HG02571 (cell line): ENCODE data around the gene SMOC2.
"Not testable (repeated sequence)": the region's sequence is repeated elsewhere in the genome, so short reads cannot be mapped to it uniquely, and the experiment has no call there.

Experiments used
- ATAC-seq: cut with Tn5 transposase; IDR thresholded peaks from one replicate; pipeline ENCODE4 v1.9.1; 2021; ENCODE audit warnings: mild to moderate bottlenecking, moderate library complexity; ENCODE audit not compliant: unreplicated experiment

The SMOC2 gene

GRCh38 chr6:168597471-168597875 lies 156.5 kb downstream of the SMOC2 start:
- no peak for ATAC-seq

DNA sequence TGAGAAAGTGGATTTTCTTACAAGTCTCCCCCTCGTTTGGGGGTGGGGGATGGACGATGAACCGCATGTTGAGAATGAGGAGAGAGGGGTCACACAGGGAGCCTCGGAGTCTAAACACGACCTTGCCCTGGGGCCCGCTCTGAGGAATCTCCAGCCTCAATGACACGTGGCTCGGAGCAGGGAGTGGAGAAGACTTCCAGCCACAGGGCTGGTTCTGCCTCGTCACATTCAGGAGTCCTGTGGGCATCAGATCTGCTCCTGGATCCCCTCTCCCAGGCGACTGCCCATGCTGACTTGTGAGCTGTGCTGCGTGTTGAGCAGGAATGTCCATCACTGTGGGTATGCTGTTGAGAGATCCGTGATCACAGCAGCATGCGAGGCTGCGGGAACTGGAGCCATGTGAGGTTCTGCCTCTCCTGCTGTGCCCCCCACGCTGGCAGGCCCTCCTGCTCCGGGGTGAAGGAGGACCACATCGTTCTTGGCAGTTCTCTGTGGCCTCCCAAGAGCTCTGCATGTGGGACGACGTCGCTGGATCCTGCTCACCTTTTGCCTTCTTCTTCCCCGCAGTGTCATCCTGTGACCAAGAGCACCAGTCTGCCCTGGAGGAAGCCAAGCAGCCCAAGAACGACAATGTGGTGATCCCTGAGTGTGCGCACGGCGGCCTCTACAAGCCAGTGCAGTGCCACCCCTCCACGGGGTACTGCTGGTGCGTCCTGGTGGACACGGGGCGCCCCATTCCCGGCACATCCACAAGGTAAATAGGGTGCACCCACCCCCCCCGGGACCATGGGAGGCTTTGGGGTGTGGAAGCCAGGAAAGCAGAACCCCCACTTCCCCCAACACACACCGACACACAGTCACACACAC lies 157.5 kb downstream of the SMOC2 start:
- no peak for ATAC-seq

DNA sequence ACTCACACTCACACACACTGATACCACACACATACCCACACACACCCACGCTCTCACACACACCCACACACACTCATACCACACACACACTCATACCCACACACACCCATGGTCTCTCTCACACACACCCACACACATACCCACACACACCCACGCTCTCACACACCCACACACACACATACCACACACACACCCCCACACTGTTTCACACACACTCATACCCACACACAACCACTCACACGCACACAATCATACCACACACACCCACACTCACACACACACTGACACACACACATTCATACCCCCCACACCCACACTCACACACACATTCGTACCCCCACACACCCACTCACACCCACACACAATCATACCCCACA lies 158.1 kb downstream of the SMOC2 start:
- no peak for ATAC-seq

DNA sequence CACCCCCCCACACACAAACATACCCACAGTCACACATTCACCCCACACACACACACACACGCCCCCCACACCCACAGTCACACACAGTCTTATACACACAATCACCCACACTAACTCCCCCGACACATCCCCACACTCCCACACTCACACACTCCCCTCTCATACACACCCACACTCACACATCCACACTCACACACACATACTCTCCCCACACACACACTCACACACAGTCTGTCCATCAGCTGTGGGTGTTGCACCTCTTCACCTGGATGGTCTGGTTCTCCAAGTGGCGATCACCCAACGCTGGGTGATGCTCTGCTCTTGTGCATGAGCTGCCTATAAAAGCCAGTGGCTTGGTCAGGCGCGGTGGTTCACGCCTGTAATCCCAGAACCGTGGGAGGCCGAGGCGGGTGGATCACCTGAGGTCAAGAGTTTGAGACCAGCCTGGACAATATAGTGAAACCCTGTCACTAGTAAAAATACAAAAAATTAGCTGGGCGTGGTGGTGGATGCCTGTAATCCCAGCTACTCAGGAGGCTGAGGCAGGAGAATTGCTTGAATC lies 158.9 kb downstream of the SMOC2 start:
- ATAC-seq, result no peak

GRCh38 chr6:168600381-168600780 lies 159.4 kb downstream of the SMOC2 start:
- no peak for ATAC-seq

DNA sequence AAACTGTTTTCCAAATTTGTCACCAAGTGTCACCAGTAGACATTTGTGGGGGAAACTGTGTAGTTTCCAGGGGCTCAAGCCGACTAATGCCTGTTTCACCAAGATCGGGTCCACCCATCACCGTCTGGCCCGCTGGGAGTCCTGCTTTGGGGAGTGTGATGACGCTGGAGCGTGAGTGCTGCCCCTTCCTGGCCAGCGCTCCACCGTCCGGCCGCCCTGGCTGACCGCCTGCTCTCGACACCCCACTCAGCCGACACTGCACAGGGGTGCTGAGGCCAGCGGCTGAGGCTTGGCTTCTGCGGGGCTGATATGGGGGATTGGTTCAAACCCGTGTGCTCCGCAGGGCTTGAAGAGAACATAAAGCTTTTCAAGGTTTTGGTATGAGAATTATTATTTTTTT lies 160.1 kb downstream of the SMOC2 start:
- no peak for ATAC-seq

GRCh38 chr6:168601546-168601945 lies 160.6 kb downstream of the SMOC2 start:
- no peak for ATAC-seq

DNA sequence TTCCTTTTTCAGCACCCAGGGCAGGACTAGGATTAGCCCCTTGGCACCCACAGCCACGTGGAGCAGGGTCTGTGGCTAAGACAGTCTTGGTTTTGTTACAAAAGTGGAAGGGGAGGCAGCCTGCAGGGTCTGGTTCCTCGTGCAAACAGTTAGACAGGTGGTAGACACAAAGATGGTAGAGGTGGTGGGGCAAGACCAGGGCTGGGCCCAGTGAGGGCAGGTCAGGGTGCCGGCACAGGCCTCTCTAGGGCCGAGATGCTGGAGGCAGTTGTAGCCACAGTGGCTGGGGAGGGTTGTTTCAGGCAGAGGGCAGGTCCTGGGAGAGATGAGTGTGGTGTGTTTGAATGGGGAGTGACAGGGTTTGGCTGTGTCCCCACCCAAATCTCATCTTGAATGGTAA lies 161.6 kb downstream of the SMOC2 start:
- no peak for ATAC-seq

GRCh38 chr6:168603234-168603633 lies 162.2 kb downstream of the SMOC2 start:
- no peak for ATAC-seq

DNA sequence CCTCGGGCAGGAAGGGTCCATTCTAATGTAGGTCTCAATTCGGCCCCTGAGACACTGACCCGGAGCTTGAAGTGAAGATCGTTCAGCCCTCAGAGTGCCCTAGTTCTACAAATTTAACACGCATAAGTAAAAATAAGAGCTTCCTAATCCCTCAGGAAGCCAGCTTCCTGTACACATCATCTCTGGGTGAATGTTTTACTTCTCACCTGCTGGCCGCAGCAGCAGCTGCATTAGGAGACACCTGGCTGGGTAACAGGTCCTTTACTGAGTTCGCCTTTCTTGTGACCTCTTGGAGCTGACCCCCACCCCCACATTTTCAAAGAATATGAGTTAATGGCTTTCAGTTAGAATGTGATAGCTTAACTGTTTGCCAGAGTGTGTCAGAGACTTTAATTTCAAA lies 165.0 kb downstream of the SMOC2 start:
- no peak for ATAC-seq

DNA sequence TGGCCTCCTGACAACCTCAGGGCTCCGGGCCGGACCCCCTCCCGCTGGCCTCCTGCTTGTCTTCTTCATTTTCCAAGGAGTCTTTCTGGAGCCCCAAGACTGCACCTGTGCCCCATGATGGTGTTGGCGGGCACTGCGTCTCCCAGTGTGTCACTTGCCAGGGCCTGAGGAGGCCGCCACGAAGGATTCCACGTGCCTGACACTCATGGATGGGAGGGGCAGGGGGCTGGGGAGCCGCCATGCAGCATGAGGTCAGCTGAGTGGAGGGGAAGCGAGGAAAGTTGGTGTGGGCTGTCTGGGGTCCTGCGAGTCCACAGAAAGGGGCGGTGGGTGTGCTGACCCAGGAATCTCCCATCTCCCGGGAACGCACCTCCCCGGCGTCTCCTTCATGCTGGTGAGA lies 165.7 kb downstream of the SMOC2 start:
- ATAC-seq, result no peak

- no peak for ATAC-seq
These were observed 166.5 kb downstream of the SMOC2 start for GRCh38 chr6:168607272-168608112.

GRCh38 chr6:168608113-168608400 lies 167.1 kb downstream of the SMOC2 start:
- ATAC-seq, result no peak

DNA sequence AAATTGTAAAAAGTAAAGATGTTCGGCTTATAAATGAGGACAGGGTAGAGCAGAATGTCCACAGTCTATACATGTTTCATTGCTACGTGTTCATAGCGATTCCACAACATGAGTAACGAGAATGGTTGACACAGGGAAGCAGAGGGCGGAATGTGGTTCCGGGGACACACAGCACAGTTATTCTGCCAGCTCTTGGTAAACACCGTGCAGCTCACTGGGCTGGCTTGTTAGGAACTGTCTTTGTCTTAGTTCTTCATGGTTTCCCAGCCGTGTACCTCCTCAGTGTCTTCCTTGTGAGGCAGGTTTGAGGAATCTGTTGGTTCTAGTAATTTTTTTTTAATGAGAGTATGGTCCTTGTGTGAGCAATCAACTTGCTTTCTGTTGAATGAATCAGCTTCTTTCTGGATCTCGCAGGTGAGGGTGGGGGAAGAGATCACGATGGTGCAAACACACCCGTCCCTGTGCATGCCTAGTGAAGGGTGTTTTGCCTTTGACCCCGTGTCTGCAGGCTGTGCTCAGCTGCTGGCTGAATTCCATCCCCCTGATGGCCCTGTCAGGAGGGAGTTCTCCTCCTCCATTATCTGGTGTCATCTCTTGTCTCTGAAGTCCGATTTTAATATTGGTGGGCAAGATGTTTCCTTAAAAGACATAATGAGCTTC lies 168.2 kb downstream of the SMOC2 start:
- ATAC-seq, result no peak

DNA sequence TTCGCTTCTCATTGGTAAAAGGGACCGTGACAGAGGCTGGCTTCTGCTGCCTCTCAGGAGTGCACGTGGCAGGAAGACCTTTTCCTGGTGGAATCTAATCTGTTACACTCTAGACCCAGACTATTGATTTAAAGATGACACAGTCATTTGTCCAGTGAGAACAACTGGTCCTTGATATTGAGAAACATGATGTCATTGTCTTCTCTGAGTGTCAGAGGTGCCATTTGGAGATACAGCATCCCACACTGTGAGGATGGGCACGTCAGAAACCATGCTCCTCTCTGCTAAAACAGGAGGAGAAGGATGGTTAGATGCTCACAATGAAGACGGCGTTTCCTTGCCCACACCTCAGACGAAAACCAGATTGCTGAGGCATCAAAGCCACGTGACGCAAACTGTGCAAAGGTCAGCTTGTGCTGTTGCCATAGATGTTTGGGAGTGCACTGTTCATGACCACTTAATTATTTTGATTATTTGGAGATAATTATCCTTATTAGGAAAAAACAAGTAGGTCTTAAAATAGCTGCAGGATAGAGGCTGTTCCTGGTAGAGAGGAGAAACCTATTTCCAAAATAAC lies 169.0 kb downstream of the SMOC2 start:
- ATAC-seq, result no peak

DNA sequence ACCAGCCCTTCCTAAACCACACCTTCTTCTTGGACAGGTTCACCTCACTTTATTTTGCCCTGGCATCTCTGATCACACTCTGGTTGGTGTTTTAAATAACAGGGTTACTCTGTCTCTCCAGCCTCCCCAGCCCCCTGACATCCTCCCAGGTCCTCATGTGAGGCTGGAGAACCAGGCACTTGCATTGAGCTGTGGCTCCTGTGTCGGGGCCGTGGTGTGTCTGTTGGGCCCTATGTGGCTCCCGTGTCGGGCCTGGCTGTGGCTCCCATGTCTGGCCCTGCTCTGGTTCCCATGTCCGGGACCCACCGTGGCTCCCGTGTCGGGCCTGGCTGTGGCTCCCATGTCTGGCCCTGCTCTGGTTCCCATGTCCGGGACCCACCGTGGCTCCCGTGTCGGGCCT lies 170.0 kb downstream of the SMOC2 start:
- not testable (repeated sequence) for ATAC-seq

GRCh38 chr6:168611691-168612090 lies 170.7 kb downstream of the SMOC2 start:
- ATAC-seq, result no peak

DNA sequence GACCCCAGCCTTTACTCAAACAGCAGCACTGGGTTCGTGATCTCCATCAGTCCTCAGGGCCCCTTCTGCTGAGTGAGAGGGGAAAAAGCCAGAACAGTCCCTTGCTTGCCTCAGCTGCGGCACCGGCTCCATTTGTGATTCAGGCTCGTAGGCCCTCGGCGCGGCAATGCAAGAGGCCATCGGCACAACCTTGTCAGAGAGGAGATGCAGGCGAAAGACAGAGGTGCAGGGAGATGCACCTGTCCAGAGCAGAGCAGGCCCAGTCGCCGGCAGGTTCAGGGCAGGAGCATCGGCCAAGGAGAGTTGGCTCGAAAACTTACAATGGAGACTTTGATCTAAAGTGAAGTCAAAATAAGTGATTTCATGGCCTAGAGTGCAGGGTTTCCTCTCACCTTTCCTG lies 171.6 kb downstream of the SMOC2 start:
- ATAC-seq, result no peak

DNA sequence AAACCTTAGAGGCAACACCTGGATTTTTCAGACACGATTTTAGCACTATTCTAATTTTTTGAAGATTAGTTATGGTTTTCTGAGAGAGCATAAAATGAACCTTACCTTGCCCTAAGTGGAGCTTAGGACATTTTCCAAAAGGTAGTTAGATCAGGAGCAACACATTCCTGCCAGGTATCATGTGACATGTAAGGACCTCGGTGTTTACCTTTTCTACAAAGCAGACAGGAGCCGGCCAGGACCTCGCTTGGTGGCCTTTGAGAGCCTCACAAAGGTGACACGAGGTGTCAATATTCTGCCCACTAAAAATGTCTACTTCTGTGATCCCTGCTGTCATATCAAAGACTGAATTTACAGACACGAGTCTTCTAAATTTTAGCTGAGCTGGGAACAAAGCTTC lies 174.9 kb downstream of the SMOC2 start:
- ATAC-seq, result no peak

- ATAC-seq, result no peak
These were observed 176.1 kb downstream of the SMOC2 start for GRCh38 chr6:168616816-168617765.
